Activated CD8-positive, alpha-beta memory T cell treated with anti-CD3 and anti-CD28 coated beads, Interleukin-2, amount 10 ng/mL, durations not matched to agents 7 days and 5 days (primary cell): ENCODE measurements around the gene RAB3A. TPM values are rescaled to one million over a fixed set of nuclear protein-coding genes. Genes with fewer than 3 reads are reported as not detected.

Experiments
- total RNA-seq, 2 experiments: library from RNA; stranded (reverse); gene quantifications; one replicate each; pipeline ENCODE4 v1.2.3, GENCODE V29; 2021

RAB3A gene
- total RNA-seq, 2 experiments from 2014 or later, result 3.5 to 3.7 TPM

Other genes starting within 250 kb of the RAB3A start
- gene KCNN1, start 236.9 kb downstream of the RAB3A start, total RNA-seq, result under 1 TPM in 1 of 2 experiments, not detected in 1; 0.21 TPM
- 10 to 100 TPM; 35.3 to 45.2 TPM for gene ARRDC2, start 195.9 kb downstream of the RAB3A start, total RNA-seq
- gene IL12RB1, start 117.1 kb downstream of the RAB3A start, total RNA-seq, result 10 to 100 TPM; 69.9 to 76.2 TPM
- gene MAST3, start 106.3 kb downstream of the RAB3A start, total RNA-seq, result 10 to 100 TPM; 25.7 to 34.1 TPM
- 10 to 100 TPM in 1 of 2 experiments, 1 to 10 TPM in 1; 8.0 to 11.2 TPM for gene PIK3R2, start 50.9 kb downstream of the RAB3A start, total RNA-seq
- gene IFI30, start 30.2 kb downstream of the RAB3A start, total RNA-seq, result 10 to 100 TPM; 57.1 to 66.2 TPM
- 10 to 100 TPM in 1 of 2 experiments, 1 to 10 TPM in 1; 8.2 to 12.9 TPM for gene MPV17L2, start 10.8 kb downstream of the RAB3A start, total RNA-seq
- gene PDE4C, start 22.4 kb upstream of the RAB3A start, total RNA-seq, result under 1 TPM; 0.14 to 0.23 TPM
- 1 to 10 TPM; 2.2 to 3.1 TPM for gene IQCN, start 70.4 kb upstream of the RAB3A start, total RNA-seq
- 100 to 1,000 TPM; 498 to 501 TPM for gene JUND, start 77.6 kb upstream of the RAB3A start, total RNA-seq
- 100 to 1,000 TPM; 209 to 236 TPM for gene LSM4, start 119.0 kb upstream of the RAB3A start, total RNA-seq
- gene PGPEP1, start 136.6 kb upstream of the RAB3A start, total RNA-seq, result 10 to 100 TPM; 35.5 to 44.7 TPM
- gene GDF15, start 182.1 kb upstream of the RAB3A start, total RNA-seq, result not detected
- gene LRRC25, start 193.6 kb upstream of the RAB3A start, total RNA-seq, result under 1 TPM in 1 of 2 experiments, not detected in 1; 0.12 TPM
- 100 to 1,000 TPM; 197 to 247 TPM for gene SSBP4, start 215.4 kb upstream of the RAB3A start, total RNA-seq
- gene ISYNA1, start 234.1 kb upstream of the RAB3A start, total RNA-seq, result 10 to 100 TPM; 29.6 to 30.0 TPM